H9 (cell line): Measurements from ENCODE around the gene RAB22A. TPM values are rescaled to one million over a fixed set of nuclear protein-coding genes. Genes with fewer than 3 reads are reported as not detected.

ENCODE experiments used
- DNase-seq: peaks from one replicate; pipeline ENCODE4 v3.0.0-alpha.2; 2017
- H2AFZ ChIP-seq: one replicate; pipeline ENCODE4 v1.6.1; 2013; ENCODE audit warnings: mild to moderate bottlenecking, low read length, control low read depth, moderate library complexity
- H2AK5ac ChIP-seq: 2 replicates; pipeline ENCODE4 v1.6.1; 2013; ENCODE audit warnings: low read length, control low read depth, mixed read lengths; ENCODE audit not compliant: insufficient read length
- H2BK120ac ChIP-seq: one replicate; pipeline ENCODE4 v1.6.1; 2013; ENCODE audit warnings: low read depth, mild to moderate bottlenecking, low read length, control low read depth, inconsistent platforms; ENCODE audit not compliant: poor library complexity, severe bottlenecking
- H2BK12ac ChIP-seq: 2 replicates; pipeline ENCODE4 v1.6.1; 2013; ENCODE audit warnings: low read length, control low read depth, mixed read lengths, low read depth; ENCODE audit not compliant: insufficient read length
- H2BK15ac ChIP-seq: 2 replicates; pipeline ENCODE4 v1.6.1; 2013; ENCODE audit warnings: low read depth, low read length, control low read depth
- H2BK20ac ChIP-seq: one replicate; pipeline ENCODE4 v1.6.1; 2013; ENCODE audit warnings: low read depth, mild to moderate bottlenecking, low read length, control low read depth, inconsistent platforms; ENCODE audit not compliant: poor library complexity, severe bottlenecking
- H2BK5ac ChIP-seq: 2 replicates; pipeline ENCODE4 v1.6.1; 2013; ENCODE audit warnings: low read length, control low read depth, mixed read lengths; ENCODE audit not compliant: insufficient read length
- H3K14ac ChIP-seq: 2 replicates; pipeline ENCODE4 v1.6.1; 2013; ENCODE audit warnings: low read length, control low read depth; ENCODE audit not compliant: insufficient read depth
- H3K18ac ChIP-seq: 2 replicates; pipeline ENCODE4 v1.6.1; 2013; ENCODE audit warnings: low read depth, mild to moderate bottlenecking, mixed read lengths, low read length, control low read depth; ENCODE audit not compliant: insufficient read length
- H3K23ac ChIP-seq: 2 replicates; pipeline ENCODE4 v1.6.1; 2013; ENCODE audit warnings: low read length, control low read depth, mixed read lengths, low read depth; ENCODE audit not compliant: insufficient read length
- H3K23me2 ChIP-seq: 2 replicates; pipeline ENCODE4 v1.6.1; 2013; ENCODE audit warnings: low read depth, mild to moderate bottlenecking, mixed read lengths, low read length, control low read depth; ENCODE audit not compliant: insufficient read length, poor library complexity, severe bottlenecking
- H3K27ac ChIP-seq: 2 replicates; pipeline ENCODE4 v1.5.1; 2013; ENCODE audit warnings: low read length, control low read depth, mixed read lengths, low read depth; ENCODE audit not compliant: insufficient read length
- H3K27me3 ChIP-seq: 2 replicates; pipeline ENCODE4 v1.6.1; 2013; ENCODE audit warnings: low read length, control low read depth, inconsistent platforms; ENCODE audit not compliant: insufficient read depth
- H3K4ac ChIP-seq: 2 replicates; pipeline ENCODE4 v1.6.1; 2013; ENCODE audit warnings: low read depth, mild to moderate bottlenecking, control low read depth, inconsistent platforms, low read length, moderate library complexity
- H3K4me1 ChIP-seq: 2 replicates; pipeline ENCODE4 v1.6.1; 2013; ENCODE audit warnings: low read length, control low read depth, inconsistent platforms; ENCODE audit not compliant: insufficient read depth
- H3K4me2 ChIP-seq: 2 replicates; pipeline ENCODE4 v1.6.1; 2013; ENCODE audit warnings: low read length, control low read depth, mixed read lengths; ENCODE audit not compliant: insufficient read length, insufficient read depth
- H3K56ac ChIP-seq: 2 replicates; pipeline ENCODE4 v1.6.1; 2013; ENCODE audit warnings: low read depth, mild to moderate bottlenecking, mixed read lengths, low read length, control low read depth; ENCODE audit not compliant: insufficient read length
- H3K79me1 ChIP-seq: 2 replicates; pipeline ENCODE4 v1.6.1; 2013; ENCODE audit warnings: low read depth, mild to moderate bottlenecking, moderate library complexity, low read length, control low read depth, inconsistent platforms; ENCODE audit not compliant: insufficient read depth, poor library complexity, severe bottlenecking
- H3K79me2 ChIP-seq: 2 replicates; pipeline ENCODE4 v1.6.1; 2013; ENCODE audit warnings: low read length, control low read depth, inconsistent platforms; ENCODE audit not compliant: insufficient read depth
- H3K9ac ChIP-seq: 2 replicates; pipeline ENCODE4 v1.6.1; 2013; ENCODE audit warnings: low read length, control low read depth, mixed read lengths; ENCODE audit not compliant: insufficient read length; ENCODE audit errors: extremely low read depth
- H3K9me3 ChIP-seq: one replicate; pipeline ENCODE4 v1.6.1; 2013; ENCODE audit warnings: low read depth, low read length, inconsistent platforms; ENCODE audit not compliant: control insufficient read depth
- H3T11ph ChIP-seq: one replicate; pipeline ENCODE4 v1.6.1; 2013; ENCODE audit warnings: mild to moderate bottlenecking, low read length, control low read depth, inconsistent platforms
- H4K20me1 ChIP-seq: one replicate; pipeline ENCODE4 v1.6.1; 2013; ENCODE audit not compliant: control insufficient read depth, insufficient read length, insufficient read depth
- H4K5ac ChIP-seq: 2 replicates; pipeline ENCODE4 v1.6.1; 2013; ENCODE audit warnings: low read depth, mild to moderate bottlenecking, mixed read lengths, low read length, control low read depth; ENCODE audit not compliant: insufficient read length
- H4K8ac ChIP-seq: replicated peaks from 2 replicates; pipeline ENCODE4 v1.6.1; 2013; ENCODE audit warnings: low read length, control low read depth, mixed read lengths, low read depth; ENCODE audit not compliant: insufficient read length
- H4K91ac ChIP-seq: 2 replicates; pipeline ENCODE4 v1.6.1; 2013; ENCODE audit warnings: low read depth, mild to moderate bottlenecking, moderate library complexity, mixed read lengths, low read length, control low read depth; ENCODE audit not compliant: insufficient read length
- H3K27ac Mint-ChIP-seq, 3 experiments: 2 replicates in 2 of 3; 3 replicates in 1 of 3; pipeline ENCODE4 v1.8.0; 2020 to 2021; ENCODE audit warnings: mixed read lengths in 3 of 3, mild to moderate bottlenecking in 1 of 3, moderate library complexity in 1 of 3
- H3K27me3 Mint-ChIP-seq: 2 replicates; pipeline ENCODE4 v1.8.0; 2021; ENCODE audit warnings: low read depth, mild to moderate bottlenecking, moderate library complexity, mixed read lengths
- H3K36me3 Mint-ChIP-seq, 3 experiments: 2 replicates in 2 of 3; 3 replicates in 1 of 3; pipeline ENCODE4 v1.8.0; 2020 to 2021; ENCODE audit warnings: low read depth in 3 of 3, mixed read lengths in 3 of 3; ENCODE audit not compliant: insufficient read depth in 1 of 3
- H3K4me1 Mint-ChIP-seq, 2 experiments: 2 replicates each; pipeline ENCODE4 v1.8.0; 2020; ENCODE audit warnings: mixed read lengths in 2 of 2
- H3K4me3 Mint-ChIP-seq, 2 experiments: 2 replicates in 1 of 2; 3 replicates in 1 of 2; pipeline ENCODE4 v1.8.0; 2020 to 2021; ENCODE audit warnings: mild to moderate bottlenecking in 2 of 2, mixed read lengths in 2 of 2, moderate library complexity in 1 of 2
- H3K9me3 Mint-ChIP-seq, 2 experiments: 2 replicates in 1 of 2; 3 replicates in 1 of 2; pipeline ENCODE4 v1.8.0; 2020; ENCODE audit warnings: mild to moderate bottlenecking in 2 of 2, mixed read lengths in 2 of 2, moderate library complexity in 1 of 2
- CTCF ChIP-seq: fragments of 200-600 bp; sonication (generic); conservative IDR thresholded peaks from 3 replicates; pipeline ENCODE4 v1.8.0; 2021; ENCODE audit warnings: antibody characterized with exemption, mild to moderate bottlenecking
- WGBS: extraction: QIAGEN DNeasy Blood & Tissue Kit; methylation state at CpG from one replicate; pipeline ENCODE4 v1.1.7; 2013; ENCODE audit warnings: missing lambda C conversion rate, low lambda C conversion rate, mixed read lengths; ENCODE audit not compliant: insufficient read length; ENCODE audit errors: extremely low coverage; 5-methylcytosine and 5-hydroxymethylcytosine counted together
- total RNA-seq: library from RNA; stranded (reverse); gene quantifications from 2 replicates; pipeline ENCODE4 v1.2.1, GENCODE V29; 2021

RAB22A gene
- total RNA-seq, 1 experiment from 2014 or later = 6.3 TPM

DNA sequence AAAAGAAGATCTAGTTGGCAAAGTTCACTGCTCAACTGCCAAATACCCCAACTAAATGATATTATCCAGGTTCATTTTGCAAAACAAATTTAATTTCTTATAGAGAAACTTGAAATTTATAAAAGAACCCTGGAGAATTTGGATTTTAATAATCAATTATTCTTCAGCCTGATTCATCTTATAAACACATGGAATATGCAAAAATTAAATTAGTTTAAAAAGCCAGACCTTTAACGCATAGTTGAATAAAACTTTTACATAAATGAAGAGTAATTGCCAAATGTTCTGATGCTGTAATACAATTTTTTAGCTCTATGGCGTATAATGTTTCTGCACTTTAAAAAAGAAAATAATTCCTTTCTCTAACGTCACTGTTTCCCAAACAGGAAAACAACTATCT lies 47.9 kb upstream of the RAB22A start:
- no peak overlapping the region for H3K9ac ChIP-seq
- H3K56ac ChIP-seq = no peak overlapping the region
- H3K4me1 Mint-ChIP-seq = peaks cover 17 to 20% of the 10 kb centered on the region in 2 experiments
- H3T11ph ChIP-seq = no peak overlapping the region
- H4K5ac ChIP-seq = no peak overlapping the region
- no peak overlapping the region for H3K27ac ChIP-seq
- no peak overlapping the region for H2AFZ ChIP-seq
- no peaks in the 10 kb centered on the region for H3K23me2 ChIP-seq
- no peak for TF ChIP-seq CTCF
- H3K27ac Mint-ChIP-seq = no peak overlapping the region
- H2BK15ac ChIP-seq = no peak overlapping the region
- H3K79me1 ChIP-seq = no peaks in the 10 kb centered on the region
- no peaks in the 10 kb centered on the region for H3K9me3 ChIP-seq
- no peak overlapping the region for H4K8ac ChIP-seq
- H3K4me2 ChIP-seq = no peak overlapping the region
- no peak overlapping the region for H3K14ac ChIP-seq
- no peaks in the 10 kb centered on the region for H3K27me3 Mint-ChIP-seq
- no peak overlapping the region for H2BK20ac ChIP-seq
- no peak overlapping the region for H4K91ac ChIP-seq
- H3K79me2 ChIP-seq = no peaks in the 10 kb centered on the region
- H3K18ac ChIP-seq = no peak overlapping the region
- no peak overlapping the region for H2BK120ac ChIP-seq
- DNase-seq = no peak
- no peak overlapping the region for H2BK5ac ChIP-seq
- H2BK12ac ChIP-seq = no peak overlapping the region
- H4K20me1 ChIP-seq = no peaks in the 10 kb centered on the region
- no peak overlapping the region for H3K23ac ChIP-seq
- H3K4me3 Mint-ChIP-seq = no peak overlapping the region
- peaks cover 1 to 21% (median 3%) of the 10 kb centered on the region in 3 experiments; a peak in 4 of 7 replicates for H3K36me3 Mint-ChIP-seq
- no peak overlapping the region for H3K4ac ChIP-seq
- H3K9me3 Mint-ChIP-seq = no peaks in the 10 kb centered on the region
- H2AK5ac ChIP-seq = no peak overlapping the region
- peaks cover 5% of the 10 kb centered on the region for H3K4me1 ChIP-seq
- no peaks in the 10 kb centered on the region for H3K27me3 ChIP-seq
- no CpG with 5 or more reads among the region's 3 CpGs for WGBS
